ENCODE results near the gene EEF1AKMT3. TPM values are rescaled to one million over a fixed set of nuclear protein-coding genes. Genes with fewer than 3 reads are reported as not detected.
A peak's percentile ranks its signal among the peaks of the same experiment; 100 is the strongest.

Gene EEF1AKMT3
- total and polyA plus RNA-seq, 9 of the 15 experiments (the other 6 are each of a cell fraction or from before 2014, with no cell fraction given): 4.1 to 17.2 (median 7.9) TPM

- TF ChIP-seq, protein P1, sequence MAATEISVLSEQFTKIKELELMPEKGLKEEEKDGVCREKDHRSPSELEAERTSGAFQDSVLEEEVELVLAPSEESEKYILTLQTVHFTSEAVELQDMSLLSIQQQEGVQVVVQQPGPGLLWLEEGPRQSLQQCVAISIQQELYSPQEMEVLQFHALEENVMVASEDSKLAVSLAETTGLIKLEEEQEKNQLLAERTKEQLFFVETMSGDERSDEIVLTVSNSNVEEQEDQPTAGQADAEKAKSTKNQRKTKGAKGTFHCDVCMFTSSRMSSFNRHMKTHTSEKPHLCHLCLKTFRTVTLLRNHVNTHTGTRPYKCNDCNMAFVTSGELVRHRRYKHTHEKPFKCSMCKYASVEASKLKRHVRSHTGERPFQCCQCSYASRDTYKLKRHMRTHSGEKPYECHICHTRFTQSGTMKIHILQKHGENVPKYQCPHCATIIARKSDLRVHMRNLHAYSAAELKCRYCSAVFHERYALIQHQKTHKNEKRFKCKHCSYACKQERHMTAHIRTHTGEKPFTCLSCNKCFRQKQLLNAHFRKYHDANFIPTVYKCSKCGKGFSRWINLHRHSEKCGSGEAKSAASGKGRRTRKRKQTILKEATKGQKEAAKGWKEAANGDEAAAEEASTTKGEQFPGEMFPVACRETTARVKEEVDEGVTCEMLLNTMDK (IDR thresholded peaks at IDR 0.05; ENCODE audit: borderline replicate concordance, insufficient read depth, low read depth, low read length, poor library complexity, severe bottlenecking): peak; percentile 92
- TF ChIP-seq MAX (CRISPR knock-in tag; IDR thresholded peaks at IDR 0.05): peak; percentile 86
- TF ChIP-seq, protein P2, sequence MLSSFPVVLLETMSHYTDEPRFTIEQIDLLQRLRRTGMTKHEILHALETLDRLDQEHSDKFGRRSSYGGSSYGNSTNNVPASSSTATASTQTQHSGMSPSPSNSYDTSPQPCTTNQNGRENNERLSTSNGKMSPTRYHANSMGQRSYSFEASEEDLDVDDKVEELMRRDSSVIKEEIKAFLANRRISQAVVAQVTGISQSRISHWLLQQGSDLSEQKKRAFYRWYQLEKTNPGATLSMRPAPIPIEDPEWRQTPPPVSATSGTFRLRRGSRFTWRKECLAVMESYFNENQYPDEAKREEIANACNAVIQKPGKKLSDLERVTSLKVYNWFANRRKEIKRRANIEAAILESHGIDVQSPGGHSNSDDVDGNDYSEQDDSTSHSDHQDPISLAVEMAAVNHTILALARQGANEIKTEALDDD (IDR thresholded peaks at IDR 0.05): no peak; the same call in 1 of the 2 replicates
- TF ChIP-seq, protein P3, sequence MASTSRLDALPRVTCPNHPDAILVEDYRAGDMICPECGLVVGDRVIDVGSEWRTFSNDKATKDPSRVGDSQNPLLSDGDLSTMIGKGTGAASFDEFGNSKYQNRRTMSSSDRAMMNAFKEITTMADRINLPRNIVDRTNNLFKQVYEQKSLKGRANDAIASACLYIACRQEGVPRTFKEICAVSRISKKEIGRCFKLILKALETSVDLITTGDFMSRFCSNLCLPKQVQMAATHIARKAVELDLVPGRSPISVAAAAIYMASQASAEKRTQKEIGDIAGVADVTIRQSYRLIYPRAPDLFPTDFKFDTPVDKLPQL (IDR thresholded peaks at IDR 0.05; ENCODE audit: extremely low read depth, insufficient read length): no peak
- no peak for TF ChIP-seq RHOXF2B (CRISPR knock-in tag; conservative IDR thresholded peaks at IDR 0.05)
- no peak for TF ChIP-seq MAFG (tag; conservative IDR thresholded peaks at IDR 0.05)
- TF ChIP-seq ZNF165 (CRISPR knock-in tag; IDR thresholded peaks at IDR 0.05; ENCODE audit: borderline replicate concordance): no peak
- TF ChIP-seq, protein P4, sequence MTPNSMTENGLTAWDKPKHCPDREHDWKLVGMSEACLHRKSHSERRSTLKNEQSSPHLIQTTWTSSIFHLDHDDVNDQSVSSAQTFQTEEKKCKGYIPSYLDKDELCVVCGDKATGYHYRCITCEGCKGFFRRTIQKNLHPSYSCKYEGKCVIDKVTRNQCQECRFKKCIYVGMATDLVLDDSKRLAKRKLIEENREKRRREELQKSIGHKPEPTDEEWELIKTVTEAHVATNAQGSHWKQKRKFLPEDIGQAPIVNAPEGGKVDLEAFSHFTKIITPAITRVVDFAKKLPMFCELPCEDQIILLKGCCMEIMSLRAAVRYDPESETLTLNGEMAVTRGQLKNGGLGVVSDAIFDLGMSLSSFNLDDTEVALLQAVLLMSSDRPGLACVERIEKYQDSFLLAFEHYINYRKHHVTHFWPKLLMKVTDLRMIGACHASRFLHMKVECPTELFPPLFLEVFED (CRISPR knock-in tag; conservative IDR thresholded peaks at IDR 0.05): no peak
- TF ChIP-seq ATF6 (CRISPR knock-in tag; IDR thresholded peaks at IDR 0.05): no peak
- no peak for TF ChIP-seq TCFL5 (CRISPR knock-in tag; conservative IDR thresholded peaks at IDR 0.05)
- peak; percentile 92 for TF ChIP-seq POLR2B (IDR thresholded peaks at IDR 0.05; ENCODE audit: low read depth, partially characterized antibody)
- no peak for TF ChIP-seq ZFP1 (CRISPR knock-in tag; IDR thresholded peaks at IDR 0.05)
- TF ChIP-seq, protein P5, sequence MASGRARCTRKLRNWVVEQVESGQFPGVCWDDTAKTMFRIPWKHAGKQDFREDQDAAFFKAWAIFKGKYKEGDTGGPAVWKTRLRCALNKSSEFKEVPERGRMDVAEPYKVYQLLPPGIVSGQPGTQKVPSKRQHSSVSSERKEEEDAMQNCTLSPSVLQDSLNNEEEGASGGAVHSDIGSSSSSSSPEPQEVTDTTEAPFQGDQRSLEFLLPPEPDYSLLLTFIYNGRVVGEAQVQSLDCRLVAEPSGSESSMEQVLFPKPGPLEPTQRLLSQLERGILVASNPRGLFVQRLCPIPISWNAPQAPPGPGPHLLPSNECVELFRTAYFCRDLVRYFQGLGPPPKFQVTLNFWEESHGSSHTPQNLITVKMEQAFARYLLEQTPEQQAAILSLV (tag; IDR thresholded peaks at IDR 0.05): peak; percentile 67; the same call in 1 of the 2 replicates
These were observed 10.4 kb downstream of the EEF1AKMT3 start, which contains the start of gene TSFM (continued) for GRCh38 chr12:57782608-57783465.

Measured in K562 (cell line).